Skin epidermis (tissue), 12 donors: Measurements from ENCODE around the gene PLXDC2.

Experiments
- H3K27ac ChIP-seq, 21 experiments: fragments of 200-600 bp; sonication (generic) in 11 of 21; one replicate each; pipeline ENCODE4 v1.5.0; 2020; ENCODE audit warnings: mild to moderate bottlenecking in 3 of 21, inconsistent platforms in 2 of 21, moderate library complexity in 2 of 21
- H3K4me3 ChIP-seq, 7 experiments: fragments of 200-600 bp; sonication (generic) in 2 of 7; one replicate each; pipeline ENCODE4 v1.5.0; 2020; ENCODE audit warnings: inconsistent platforms in 2 of 7, mild to moderate bottlenecking in 2 of 7, moderate library complexity in 1 of 7

The PLXDC2 gene

DNA sequence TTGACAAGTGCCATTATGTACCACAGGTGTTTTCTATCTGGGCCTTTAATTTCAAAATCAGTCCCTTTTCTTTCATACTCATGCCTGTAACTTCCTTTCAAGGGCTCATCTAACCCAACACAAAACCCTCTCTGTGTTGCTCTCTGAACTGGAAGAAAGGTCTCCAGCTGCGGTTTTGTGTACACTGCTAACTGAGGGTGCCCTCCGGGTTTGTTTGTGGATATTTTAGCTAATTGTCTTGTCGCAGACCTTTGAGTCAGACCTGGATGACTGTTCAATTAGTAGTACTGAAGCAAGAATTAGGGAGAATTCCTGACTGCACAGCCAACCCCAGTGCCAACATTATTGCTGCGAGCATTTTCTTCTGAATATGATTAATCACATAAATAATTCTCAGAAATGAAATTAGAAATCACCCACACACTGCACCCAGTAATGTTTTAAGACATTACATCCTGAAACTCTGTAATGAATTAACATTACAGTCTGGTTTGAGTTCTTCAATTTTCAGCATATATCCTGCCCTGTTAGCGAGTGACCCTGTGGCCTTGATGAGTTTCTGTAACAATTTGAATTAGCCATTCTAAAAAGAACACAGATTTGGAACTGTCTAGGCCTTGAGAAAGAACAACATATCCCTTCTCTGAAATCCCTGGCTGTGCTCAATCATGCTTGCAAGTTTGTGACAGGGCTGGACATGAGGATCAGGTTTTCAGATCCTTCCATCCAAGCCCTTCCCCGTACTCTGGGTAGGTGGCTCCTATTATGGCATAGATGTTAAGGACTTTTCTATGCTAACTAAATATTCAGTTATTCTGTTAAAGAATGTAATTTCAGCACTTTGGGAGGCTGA, 460.1 kb downstream of the PLXDC2 start:
- no peak overlapping the region for H3K4me3 ChIP-seq
- peak overlapping the region in 2 of 21 experiments; percentile 16 to 58 for H3K27ac ChIP-seq

GRCh38 chr10:20277820-20278219, 461.6 kb downstream of the PLXDC2 start:
- Histone ChIP-seq H3K4me3 (no peak overlapping the region), H3K27ac (no peak overlapping the region)

- H3K4me3 ChIP-seq, result no peak overlapping the region
- H3K27ac ChIP-seq, result no peak overlapping the region
Measured at GRCh38 chr10:20281579-20281978, 465.3 kb downstream of the PLXDC2 start.

GRCh38 chr10:20287586-20287985, 471.4 kb downstream of the PLXDC2 start:
- Histone ChIP-seq H3K4me3 (no peak overlapping the region), H3K27ac (no peak overlapping the region)

DNA sequence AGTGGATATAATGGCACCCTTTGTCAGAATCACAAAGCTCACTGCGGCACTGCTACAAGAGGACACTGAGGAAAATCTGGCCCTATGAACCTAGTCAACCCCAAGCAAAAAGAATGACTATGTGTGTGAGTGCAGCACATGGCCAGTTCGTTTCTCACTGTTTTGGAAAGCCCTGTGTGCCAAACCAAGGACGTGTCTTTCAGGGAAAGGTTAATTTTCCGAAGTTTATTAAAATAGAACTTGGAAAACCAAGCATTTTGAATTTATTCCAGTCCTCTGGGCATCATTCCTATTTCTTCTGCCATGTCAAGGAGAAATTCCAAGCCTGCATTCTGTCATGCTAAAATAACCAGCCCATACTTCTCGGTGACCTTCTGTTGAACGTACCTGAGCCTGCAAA, 471.8 kb downstream of the PLXDC2 start:
- H3K4me3 ChIP-seq, result no peak overlapping the region
- H3K27ac ChIP-seq, result no peak overlapping the region

DNA sequence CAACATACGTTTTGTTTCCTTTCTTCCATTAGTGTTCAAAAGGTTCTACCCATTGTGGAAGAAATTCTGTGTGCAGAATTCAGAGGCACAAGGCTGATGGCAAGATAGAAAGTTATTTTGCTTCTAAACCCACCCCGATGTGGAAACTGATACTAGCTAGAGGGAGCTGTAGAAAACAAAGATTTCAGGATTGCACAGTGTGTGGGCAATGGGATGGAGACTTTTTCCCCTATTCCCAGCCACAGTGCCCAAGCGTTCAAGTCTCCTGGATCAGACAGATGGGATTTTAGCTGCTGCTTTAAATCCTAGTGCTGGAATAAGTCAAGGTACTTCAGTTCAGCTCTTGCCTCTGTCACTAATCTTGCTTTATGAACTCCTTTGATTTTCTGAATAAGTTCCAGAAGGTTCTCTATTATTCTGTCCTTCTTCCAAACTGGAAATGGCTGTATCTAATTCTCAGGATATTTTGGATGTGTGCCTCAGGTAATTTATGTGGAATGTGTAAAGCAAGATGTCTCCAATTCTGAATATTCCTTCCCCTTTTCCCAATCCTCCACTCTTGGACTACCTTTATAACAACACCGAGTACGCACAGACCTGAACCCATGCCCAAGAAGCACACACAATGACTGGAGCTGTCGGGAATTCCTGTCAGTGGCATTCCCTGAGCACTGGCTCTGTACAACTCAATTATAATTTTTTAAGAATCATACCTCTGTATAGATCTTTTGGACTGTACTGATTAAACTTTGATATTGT, 473.0 kb downstream of the PLXDC2 start:
- Histone ChIP-seq H3K4me3 (no peak overlapping the region), H3K27ac (no peak overlapping the region)

- no peak overlapping the region for H3K4me3 ChIP-seq
- H3K27ac ChIP-seq, result no peak overlapping the region
Measured at GRCh38 chr10:20298417-20298816, 482.2 kb downstream of the PLXDC2 start.

DNA sequence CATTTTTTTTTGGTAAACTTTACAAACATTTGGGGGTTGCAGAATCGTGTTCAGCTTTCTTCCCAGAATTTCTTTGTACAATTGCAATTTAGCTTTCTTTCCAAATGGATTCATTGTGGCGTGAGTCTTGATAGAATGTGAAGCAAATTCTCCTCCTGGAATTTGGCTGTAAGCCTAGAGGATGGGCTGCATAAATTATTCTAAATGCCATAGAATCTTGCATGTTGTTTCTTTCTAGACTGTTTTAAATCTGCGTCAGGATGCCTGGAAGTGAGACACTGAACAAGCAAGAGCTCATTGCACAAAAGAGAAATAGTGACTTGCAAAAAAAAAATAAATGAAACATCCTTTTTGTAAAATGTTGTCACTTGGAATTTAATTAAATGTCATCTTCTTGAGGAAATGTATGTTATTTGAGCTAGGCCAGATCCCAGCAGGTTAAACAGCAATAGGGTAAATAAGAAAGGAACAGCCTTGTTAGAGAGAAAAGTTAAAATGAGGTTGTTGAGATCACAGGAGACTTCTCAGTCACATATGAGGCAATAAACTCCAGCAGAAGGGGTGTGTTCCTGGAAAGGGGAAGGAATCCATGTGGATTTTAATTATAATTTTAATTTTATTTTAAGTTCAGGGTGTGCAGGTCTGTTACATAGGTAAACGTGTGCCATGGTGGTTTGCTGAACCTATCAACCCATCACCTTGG, 483.0 kb downstream of the PLXDC2 start:
- no peak overlapping the region for H3K27ac ChIP-seq
- H3K4me3 ChIP-seq, result no peak overlapping the region

DNA sequence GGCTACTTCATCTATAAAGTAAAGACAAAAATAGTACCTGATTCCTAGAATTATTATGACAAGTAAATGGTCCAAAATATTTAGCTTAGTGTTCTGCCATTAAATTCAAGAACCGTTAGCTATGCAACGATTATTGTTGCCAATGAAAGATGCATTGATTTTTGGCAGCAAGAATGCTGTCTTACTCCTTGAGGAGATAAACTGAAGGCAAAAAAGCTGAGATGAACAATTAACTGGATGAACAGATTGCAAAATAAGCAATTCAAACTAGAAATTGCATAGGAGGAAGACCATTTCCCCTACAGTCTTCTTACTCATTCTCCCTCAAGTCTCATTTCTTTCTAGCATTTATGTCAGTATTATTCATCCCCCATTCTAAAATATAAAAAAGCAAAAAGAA, 484.5 kb downstream of the PLXDC2 start:
- Histone ChIP-seq H3K27ac (no peak overlapping the region), H3K4me3 (no peak overlapping the region)

DNA sequence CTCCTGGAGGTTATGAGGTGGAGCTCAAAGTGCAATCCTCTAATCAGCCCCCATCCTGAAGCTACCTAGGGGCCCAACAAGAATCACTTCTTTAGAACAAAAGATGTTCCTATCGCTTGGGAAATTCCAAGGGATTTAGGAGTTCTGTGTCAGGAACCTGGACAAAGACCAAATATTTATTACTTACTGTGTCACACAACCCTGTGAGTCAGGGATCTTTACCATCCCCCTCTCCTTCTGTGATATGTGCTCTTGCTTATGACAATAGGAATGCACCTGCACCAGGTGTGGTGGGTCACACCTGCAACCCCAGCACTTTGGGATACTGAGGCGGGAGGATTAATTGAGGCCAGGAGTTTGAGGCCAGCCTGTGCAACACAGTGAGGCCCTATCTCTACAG, 485.8 kb downstream of the PLXDC2 start:
- Histone ChIP-seq H3K27ac (no peak overlapping the region), H3K4me3 (no peak overlapping the region)

DNA sequence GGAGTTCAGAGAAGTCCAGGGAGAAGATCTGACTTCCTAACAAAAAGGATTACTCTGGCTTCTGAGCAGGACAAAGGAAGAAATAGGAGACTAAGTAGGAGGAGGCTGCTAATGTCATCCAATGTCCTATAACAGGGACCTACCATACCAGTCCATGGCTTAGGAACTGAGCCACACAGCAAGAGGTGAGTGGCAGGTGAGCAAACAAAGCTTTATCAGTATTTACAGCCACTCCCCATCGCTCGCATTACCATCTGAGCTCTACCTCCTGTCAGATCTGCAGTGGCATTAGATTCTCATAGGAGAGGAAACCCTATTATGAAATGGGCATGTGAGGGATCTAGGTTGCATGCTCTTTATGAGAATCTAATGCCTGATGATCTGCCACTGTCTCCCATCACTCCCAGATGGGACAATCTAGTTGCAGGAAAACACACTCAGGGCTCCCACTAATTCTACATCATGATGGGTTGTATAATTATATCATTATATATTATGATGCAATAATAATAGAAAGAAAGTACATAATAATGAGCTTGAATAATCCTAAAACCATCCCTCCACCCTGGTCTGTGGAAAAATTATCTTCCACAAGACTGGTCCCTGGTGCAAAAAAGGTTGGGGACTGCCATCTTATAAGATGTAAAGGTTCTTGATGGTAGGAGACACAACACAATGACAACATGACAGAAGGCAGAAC, 487.4 kb downstream of the PLXDC2 start:
- Histone ChIP-seq H3K27ac (no peak overlapping the region), H3K4me3 (no peak overlapping the region)

DNA sequence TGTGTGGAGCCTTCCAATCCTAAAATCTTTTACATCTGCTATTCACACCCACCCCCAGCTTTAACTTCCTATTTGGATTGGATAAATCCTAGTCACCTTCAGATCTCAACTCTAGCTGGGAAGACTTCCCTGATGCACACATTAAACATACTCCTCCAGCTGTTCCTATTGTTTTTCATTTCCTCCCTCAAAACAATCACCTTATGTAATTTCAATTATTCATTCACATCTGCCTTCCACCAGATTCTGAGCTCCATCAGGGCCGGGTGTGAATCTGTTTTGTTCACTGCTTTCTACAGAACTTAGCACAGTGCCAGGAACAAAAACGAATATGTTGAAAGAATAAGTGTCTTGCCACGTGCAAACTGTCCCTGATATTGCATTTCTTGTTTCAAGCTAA, 497.4 kb downstream of the PLXDC2 start:
- Histone ChIP-seq H3K4me3 (no peak overlapping the region), H3K27ac (no peak overlapping the region)

DNA sequence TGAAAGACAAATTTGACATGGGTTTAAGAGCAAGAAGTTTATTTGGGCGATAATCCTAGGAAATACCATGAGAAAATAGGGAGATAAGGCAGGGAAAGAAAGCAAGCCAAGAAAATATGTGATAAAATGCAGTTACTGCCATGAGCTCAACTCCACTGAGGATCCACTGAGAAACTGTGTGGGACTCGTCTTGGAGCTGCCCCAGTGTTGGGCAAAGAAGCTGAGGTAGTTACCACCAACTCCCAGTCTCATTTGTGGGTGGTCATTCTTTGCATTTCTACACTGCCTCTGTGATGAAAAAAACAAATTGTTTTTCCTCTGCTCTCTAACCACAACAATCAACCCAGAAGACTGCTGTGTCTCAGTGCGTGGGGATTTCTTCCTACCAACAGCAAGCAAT, 498.2 kb downstream of the PLXDC2 start:
- no peak overlapping the region for H3K27ac ChIP-seq

GRCh38 chr10:20327954-20328353, 511.7 kb downstream of the PLXDC2 start:
- Histone ChIP-seq H3K27ac (no peak overlapping the region), H3K4me3 (no peak overlapping the region)

More for the DNA sequence above, 498.2 kb downstream of the PLXDC2 start:
- H3K4me3 ChIP-seq, result no peak overlapping the region

- no peak overlapping the region for H3K4me3 ChIP-seq
- H3K27ac ChIP-seq, result no peak overlapping the region
Measured at GRCh38 chr10:20330246-20330645, 514.0 kb downstream of the PLXDC2 start.

DNA sequence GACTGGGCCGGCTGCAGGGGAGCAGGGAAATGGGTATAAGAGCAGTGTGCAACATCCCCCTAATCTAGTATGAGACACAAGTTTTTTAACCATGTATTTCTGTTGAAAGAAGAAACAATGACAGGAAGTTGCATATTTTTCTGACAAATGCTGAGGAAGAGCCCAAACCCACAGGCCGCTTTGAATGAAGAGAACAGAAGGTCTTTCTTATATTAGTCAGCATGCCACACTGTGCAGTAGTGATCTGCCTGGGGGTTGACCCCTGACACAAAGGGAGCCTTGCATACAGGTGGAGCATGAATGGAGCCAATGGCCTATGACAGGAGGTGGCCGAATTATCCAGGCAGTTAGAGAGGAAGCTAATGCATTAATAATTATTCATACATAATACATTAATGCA, 518.3 kb downstream of the PLXDC2 start:
- Histone ChIP-seq H3K27ac (no peak overlapping the region), H3K4me3 (no peak overlapping the region)
